Measurements from ENCODE around the gene RAB36. TPM values are rescaled to one million over a fixed set of nuclear protein-coding genes. Genes with fewer than 3 reads are reported as not detected.

The RAB36 gene, protein sequence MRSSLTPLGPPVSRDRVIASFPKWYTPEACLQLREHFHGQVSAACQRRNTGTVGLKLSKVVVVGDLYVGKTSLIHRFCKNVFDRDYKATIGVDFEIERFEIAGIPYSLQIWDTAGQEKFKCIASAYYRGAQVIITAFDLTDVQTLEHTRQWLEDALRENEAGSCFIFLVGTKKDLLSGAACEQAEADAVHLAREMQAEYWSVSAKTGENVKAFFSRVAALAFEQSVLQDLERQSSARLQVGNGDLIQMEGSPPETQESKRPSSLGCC
- 10 to 100 TPM in 3 of 4 donors, 1 to 10 TPM in 1; 6.8 to 18.0 (median 14.6) TPM for polyA plus RNA-seq (ENCODE audit: insufficient read length in 4 of 4)

DNA sequence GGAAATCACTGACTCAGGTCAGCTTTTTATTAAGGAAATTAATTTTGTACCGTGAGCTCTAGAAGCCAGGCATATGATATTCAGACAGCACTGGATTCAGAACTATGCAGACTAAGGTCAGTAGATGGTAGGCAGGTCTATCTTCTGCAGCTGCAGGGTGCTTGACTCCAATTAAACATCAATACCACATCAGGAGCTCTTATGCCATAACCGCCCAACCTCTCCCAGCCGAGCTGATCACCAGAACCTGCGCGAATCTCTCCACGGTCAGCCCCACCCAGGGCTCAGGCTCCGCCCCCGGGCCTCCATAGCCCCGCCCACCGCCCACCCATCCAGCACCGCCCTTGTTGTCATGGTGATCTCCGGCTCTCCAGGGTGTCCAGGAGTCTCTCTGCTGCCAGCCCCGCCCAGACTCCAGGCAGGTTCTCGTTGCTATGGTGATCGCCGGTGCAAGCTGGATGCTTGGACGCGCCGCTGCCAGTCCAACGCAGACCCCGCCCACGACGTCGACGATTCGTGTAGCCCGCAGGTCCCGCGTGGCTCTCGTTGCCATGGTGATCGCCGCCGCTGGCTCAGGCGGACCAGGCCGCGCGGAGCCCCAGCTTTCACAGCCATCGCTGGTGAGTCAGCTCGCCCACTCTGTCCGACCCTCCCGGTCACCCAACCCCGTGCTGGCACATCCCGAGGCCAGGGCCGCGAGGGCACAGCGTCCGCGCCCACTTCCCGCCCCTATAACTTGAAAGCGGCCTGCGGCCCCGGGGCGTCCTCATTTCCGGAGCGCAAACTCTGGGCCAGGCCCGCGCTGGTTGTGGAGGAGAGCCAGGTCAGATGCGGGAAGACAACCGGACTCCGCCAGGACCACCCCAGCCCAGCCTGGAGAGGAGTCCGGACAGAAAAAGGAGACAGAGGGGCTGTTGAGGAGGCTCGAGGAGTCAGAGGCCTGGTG is at the start of gene RAB36:
TSS of gene RAB36 (plus strand) at position 546 of the 946 bp plus-strand sequence. CDS start 1,140 bp downstream, outside the sequence.
- DNase-seq (ENCODE audit: low read depth in 4 of 4, low spot score in 3 of 4): peak; percentile 87 to 95 (median 93)

DNA sequence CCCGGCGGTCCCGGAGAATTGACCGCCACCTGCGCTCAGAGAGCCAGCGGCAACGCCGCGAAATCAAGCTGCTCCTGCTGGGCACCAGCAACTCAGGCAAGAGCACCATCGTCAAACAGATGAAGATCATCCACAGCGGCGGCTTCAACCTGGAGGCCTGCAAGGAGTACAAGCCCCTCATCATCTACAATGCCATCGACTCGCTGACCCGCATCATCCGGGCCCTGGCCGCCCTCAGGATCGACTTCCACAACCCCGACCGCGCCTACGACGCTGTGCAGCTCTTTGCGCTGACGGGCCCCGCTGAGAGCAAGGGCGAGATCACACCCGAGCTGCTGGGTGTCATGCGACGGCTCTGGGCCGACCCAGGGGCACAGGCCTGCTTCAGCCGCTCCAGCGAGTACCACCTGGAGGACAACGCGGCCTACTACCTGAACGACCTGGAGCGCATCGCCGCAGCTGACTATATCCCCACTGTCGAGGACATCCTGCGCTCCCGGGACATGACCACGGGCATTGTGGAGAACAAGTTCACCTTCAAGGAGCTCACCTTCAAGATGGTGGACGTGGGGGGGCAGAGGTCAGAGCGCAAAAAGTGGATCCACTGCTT is 49.4 kb upstream of the RAB36 start:
- no peak for DNase-seq (ENCODE audit: low read depth in 4 of 4, low spot score in 3 of 4)

DNA sequence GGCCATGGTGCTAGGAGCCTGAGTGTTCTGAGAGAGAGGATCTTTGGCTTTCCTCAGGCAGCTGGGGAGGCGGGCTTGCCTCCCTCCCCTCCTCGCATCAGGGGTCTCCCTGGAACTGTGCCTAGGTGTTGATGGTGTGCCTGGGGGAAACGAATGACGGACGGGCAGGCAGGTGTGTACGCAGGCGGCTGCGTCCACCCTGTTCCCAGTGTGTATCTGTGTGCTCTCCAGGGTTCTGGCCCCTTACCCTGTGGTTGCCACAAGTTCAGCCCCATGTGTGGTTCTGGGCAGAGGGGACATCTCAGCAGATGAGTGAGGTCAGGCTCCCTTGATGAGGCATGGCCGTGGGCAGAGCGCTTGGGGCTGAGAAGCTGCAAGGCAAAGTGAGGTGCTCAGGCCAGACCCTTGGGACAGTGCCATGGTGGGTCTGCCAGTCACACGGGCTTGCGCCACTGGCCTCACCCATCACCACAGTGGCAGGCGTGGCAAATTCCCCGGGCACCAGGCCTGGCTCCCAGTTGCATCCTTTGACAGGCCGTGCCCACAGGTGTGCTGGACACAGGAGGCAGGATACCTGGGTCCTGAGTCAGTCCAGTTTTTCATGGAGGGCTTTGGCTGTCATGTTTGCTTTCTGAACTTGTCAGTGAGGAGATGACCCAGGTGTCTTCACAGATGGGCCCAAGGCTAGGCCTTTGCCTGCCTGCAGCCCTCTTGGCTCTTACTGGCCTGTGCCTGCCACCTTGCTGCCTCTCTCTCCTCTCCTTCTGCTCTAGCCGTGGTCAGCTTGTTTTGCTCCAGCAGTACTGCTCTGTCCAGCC is 47.7 kb upstream of the RAB36 start:
- no peak for DNase-seq (ENCODE audit: low read depth in 4 of 4, low spot score in 3 of 4)

GRCh38 chr22:23098230-23098705 is 47.0 kb upstream of the RAB36 start:
- no peak for DNase-seq (ENCODE audit: low read depth in 4 of 4, low spot score in 3 of 4)

- no peak for DNase-seq (ENCODE audit: low read depth in 4 of 4, low spot score in 3 of 4)
Observed at GRCh38 chr22:23098718-23099530, 46.4 kb upstream of the RAB36 start.

DNA sequence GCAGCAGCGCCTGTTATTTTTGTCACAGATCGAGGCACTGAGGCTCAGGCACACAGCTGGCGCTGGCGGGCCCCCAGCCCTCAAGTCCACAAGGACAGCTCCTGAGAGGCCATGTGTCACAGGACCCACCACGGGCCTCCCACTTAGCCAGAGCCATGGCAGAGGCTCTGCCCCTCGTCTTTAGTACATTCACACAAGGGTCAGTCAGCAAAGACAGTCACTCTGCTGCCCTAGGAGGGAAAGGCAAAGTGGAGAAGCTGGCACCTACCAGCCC is 45.8 kb upstream of the RAB36 start:
- DNase-seq (ENCODE audit: low read depth in 4 of 4, low spot score in 3 of 4): no peak

DNA sequence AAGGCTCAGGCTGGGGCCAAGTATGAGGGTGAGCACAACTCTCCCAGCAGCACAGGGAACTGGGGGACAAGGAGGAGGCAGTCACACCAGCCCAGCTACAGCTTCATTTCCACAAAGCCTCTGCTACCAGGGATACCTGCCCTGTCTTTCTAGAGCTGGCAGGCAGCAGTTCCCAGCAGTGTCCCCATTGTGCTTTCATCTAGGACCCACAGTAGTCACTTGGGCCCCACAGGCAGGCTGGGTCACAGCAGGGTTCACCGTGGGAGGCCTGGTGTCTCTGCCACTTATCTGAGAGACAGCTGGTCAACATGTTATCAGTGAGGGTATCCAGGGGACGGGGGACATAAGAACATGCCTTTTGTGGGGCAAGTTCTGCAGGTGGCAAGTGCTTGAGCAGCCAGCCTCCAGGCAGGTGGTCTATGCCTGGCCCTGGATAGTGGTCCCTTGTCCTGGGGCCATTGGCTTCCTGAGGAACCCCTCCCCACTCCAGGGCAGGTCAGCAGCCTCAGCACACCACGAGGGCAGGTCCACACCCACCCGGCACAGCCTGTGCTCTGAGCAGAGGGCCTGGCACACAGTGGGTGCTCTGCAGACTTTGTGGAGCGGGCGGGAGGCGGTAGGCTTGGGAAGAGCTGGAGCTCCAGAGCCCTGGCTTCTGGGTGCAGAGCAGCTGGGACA is 45.0 kb upstream of the RAB36 start:
- DNase-seq (ENCODE audit: low read depth in 4 of 4, low spot score in 3 of 4): no peak

DNA sequence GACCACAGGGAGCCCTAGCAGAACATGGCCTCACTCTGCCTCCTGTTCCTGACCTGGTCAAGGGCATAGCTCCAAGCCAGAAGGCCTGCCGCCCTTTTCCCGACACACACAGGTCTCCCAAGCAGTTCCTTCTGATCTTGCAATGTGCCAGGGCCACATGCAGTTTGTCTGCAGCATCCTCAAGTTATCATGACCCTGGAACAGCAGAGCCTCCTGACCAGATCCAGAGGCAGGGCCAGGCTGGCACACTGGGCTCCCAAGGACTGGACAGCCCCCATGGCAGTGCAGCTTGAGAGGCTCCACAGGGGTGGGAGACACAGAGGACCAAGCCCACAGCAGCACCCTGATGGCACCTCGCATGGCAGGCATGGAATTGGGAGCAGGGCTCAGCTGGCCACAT is 43.8 kb upstream of the RAB36 start:
- no peak for DNase-seq (ENCODE audit: low read depth in 4 of 4, low spot score in 3 of 4)

- DNase-seq (ENCODE audit: low read depth in 4 of 4, low spot score in 3 of 4): no peak
Observed at GRCh38 chr22:23102002-23102655, 43.1 kb upstream of the RAB36 start.

DNA sequence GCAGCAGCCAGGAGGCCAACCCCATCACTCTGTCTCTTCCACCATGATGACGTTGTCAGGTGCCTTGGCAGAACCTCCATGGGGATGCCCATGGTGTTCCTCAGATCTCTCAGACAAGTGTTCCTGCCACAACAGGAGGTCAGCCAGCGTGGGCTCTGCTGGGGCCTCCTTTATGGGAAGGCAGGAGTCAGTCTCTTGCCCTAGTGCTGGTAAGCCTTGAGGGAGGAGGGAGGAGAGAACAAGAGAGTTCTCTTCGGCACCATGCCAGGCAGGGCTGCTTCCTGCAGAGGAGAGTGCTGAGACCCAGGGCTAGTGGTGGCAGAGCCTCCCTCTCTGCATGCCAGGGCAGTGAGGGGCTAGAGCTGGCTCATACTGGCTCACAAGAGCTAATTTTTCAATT is 42.5 kb upstream of the RAB36 start:
- no peak for DNase-seq (ENCODE audit: low read depth in 4 of 4, low spot score in 3 of 4)

GRCh38 chr22:23103199-23103954 is 41.9 kb upstream of the RAB36 start:
- no peak for DNase-seq (ENCODE audit: low read depth in 4 of 4, low spot score in 3 of 4)

GRCh38 chr22:23104187-23104971 is 40.9 kb upstream of the RAB36 start:
- DNase-seq (ENCODE audit: low read depth in 4 of 4, low spot score in 3 of 4): no peak

- DNase-seq (ENCODE audit: low read depth in 4 of 4, low spot score in 3 of 4): no peak
Observed at GRCh38 chr22:23105304-23105703, 40.0 kb upstream of the RAB36 start.

- DNase-seq (ENCODE audit: low read depth in 4 of 4, low spot score in 3 of 4): no peak
Observed at GRCh38 chr22:23105919-23106318, 39.4 kb upstream of the RAB36 start.

- no peak for DNase-seq (ENCODE audit: low read depth in 4 of 4, low spot score in 3 of 4)
Observed at GRCh38 chr22:23106344-23106743, 38.9 kb upstream of the RAB36 start.

- no peak for DNase-seq (ENCODE audit: low read depth in 4 of 4, low spot score in 3 of 4)
Observed at GRCh38 chr22:23106906-23107367, 38.3 kb upstream of the RAB36 start.

All from left renal pelvis (tissue), 4 donors.